AG20443 (cell line): Measurements from ENCODE around the gene SLC6A12.
A peak's percentile ranks its signal among the peaks of the same experiment; 100 is the strongest.

Source experiments
- DNase-seq: peaks from one replicate; pipeline ENCODE4 v3.0.0; 2012; ENCODE audit warnings: low spot score, mixed read lengths

SLC6A12 gene

GRCh38 chr12:163406-163986, 50.5 kb downstream of the SLC6A12 start:
- no peak for DNase-seq

GRCh38 chr12:162467-163307, 51.3 kb downstream of the SLC6A12 start:
- no peak for DNase-seq

GRCh38 chr12:161823-162222, 52.1 kb downstream of the SLC6A12 start:
- no peak for DNase-seq

GRCh38 chr12:160858-161257, 53.1 kb downstream of the SLC6A12 start:
- DNase-seq: no peak

- DNase-seq: no peak
These were observed 54.7 kb downstream of the SLC6A12 start for GRCh38 chr12:159156-159782.

GRCh38 chr12:157644-158043, 56.3 kb downstream of the SLC6A12 start:
- DNase-seq: no peak

- no peak for DNase-seq
These were observed 57.0 kb downstream of the SLC6A12 start for GRCh38 chr12:156945-157344.

- DNase-seq: no peak
These were observed 58.3 kb downstream of the SLC6A12 start for GRCh38 chr12:155646-156045.

GRCh38 chr12:155006-155405, 59.0 kb downstream of the SLC6A12 start:
- no peak for DNase-seq

- DNase-seq: no peak
These were observed 59.9 kb downstream of the SLC6A12 start for GRCh38 chr12:154058-154457.

GRCh38 chr12:153080-153746, 60.7 kb downstream of the SLC6A12 start:
- peak; percentile 73 for DNase-seq

- no peak for DNase-seq
These were observed 61.5 kb downstream of the SLC6A12 start for GRCh38 chr12:152440-152839.

- DNase-seq: no peak
These were observed 62.4 kb downstream of the SLC6A12 start for GRCh38 chr12:151579-151978.

GRCh38 chr12:148676-149416, 65.1 kb downstream of the SLC6A12 start:
- DNase-seq: no peak

- DNase-seq: no peak
These were observed 66.7 kb downstream of the SLC6A12 start for GRCh38 chr12:147242-147641.

GRCh38 chr12:145369-145960, 68.5 kb downstream of the SLC6A12 start:
- no peak for DNase-seq

GRCh38 chr12:144650-145284, 69.2 kb downstream of the SLC6A12 start:
- DNase-seq: no peak

GRCh38 chr12:143964-144649, 69.8 kb downstream of the SLC6A12 start:
- DNase-seq: no peak

GRCh38 chr12:140162-140561, 73.8 kb downstream of the SLC6A12 start:
- DNase-seq: no peak
